ENCODE measurements around the gene ATOH8. TPM values are rescaled to one million over a fixed set of nuclear protein-coding genes. Genes with fewer than 3 reads are reported as not detected.
"Not testable (repeated sequence)": the region's sequence is repeated elsewhere in the genome, so short reads cannot be mapped to it uniquely, and the experiment has no call there.

The ATOH8 gene
- total RNA-seq, 2 experiments from 2014 or later = not detected

- intact Hi-C loops (cut with DNase I, micrococcal nuclease) = no loop called here
- POLR2A ChIA-PET = interaction anchor here (2.8 kb wide), 1 partner anchor 60 kb away, joined by 38 read pairs; the partner anchor contains the start of gene ST3GAL5
- CTCF ChIA-PET = interaction anchor here (1.6 to 6.3 kb wide), 4 partner anchors 60 to 250 kb away, joined by 5 to 94 read pairs (median 40); partner anchors contain the start of gene ST3GAL5
- no peak for TF ChIP-seq CTCF (IDR thresholded peaks at IDR 0.05)
- Histone ChIP-seq H3K36me3 (ENCODE audit: insufficient read depth, low read length) (no peaks in the 10 kb centered on the region), H3K4me3 (ENCODE audit: low read length) (no peak overlapping the region), H3K27me3 (ENCODE audit: control insufficient read depth in 1 of 2, insufficient read depth in 2 of 2, low read length in 2 of 2) (no peaks in the 10 kb centered on the region), H3K9me3 (ENCODE audit: control insufficient read depth in 1 of 2, insufficient read depth in 1 of 2, low read length in 2 of 2) (no peaks in the 10 kb centered on the region), H3K4me1 (ENCODE audit: insufficient read depth, low read length) (peaks cover 15% of the 10 kb centered on the region), H3K27ac (ENCODE audit: low read depth in 1 of 2, low read length in 2 of 2) (no peak overlapping the region)
- DNase-seq = no peak
- Mint-ChIP-seq H3K4me3 (no peak overlapping the region), H3K27me3 (peaks cover 3% of the 10 kb centered on the region), H3K36me3 (ENCODE audit: low read depth) (no peaks in the 10 kb centered on the region), H3K4me1 (ENCODE audit: low read depth) (peaks cover 29% of the 10 kb centered on the region), H3K9me3 (no peaks in the 10 kb centered on the region), H3K27ac (no peak overlapping the region)
- no peak for ATAC-seq (ENCODE audit: poor library complexity)
These were observed 74.9 kb downstream of the ATOH8 start for GRCh38 chr2:85828725-85829124.

DNA sequence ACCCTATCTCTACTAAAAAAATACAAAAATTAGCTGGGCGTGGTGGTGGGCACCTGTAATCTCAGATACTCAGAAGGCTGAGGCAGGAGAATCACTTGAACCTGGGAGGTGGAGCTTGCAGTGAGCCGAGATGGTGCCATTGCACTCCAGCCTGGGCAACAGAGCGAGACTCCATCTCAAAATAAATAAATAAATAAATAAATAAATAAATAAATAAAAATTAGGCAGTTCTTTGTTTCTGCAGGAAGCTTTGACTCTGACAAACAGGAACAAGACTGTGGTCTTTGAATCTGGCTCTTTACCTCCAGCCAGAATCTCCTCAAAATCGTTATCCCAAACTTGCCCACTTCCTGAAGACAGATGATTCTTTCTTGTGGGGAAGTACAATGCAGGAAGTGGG is 75.6 kb downstream of the ATOH8 start:
- H3K36me3 Mint-ChIP-seq (ENCODE audit: low read depth); ATAC-seq (ENCODE audit: poor library complexity); H3K4me3 ChIP-seq (ENCODE audit: low read length); intact Hi-C loops (cut with DNase I, micrococcal nuclease); H3K27ac ChIP-seq (ENCODE audit: low read depth in 1 of 2, low read length in 2 of 2); H3K9me3 Mint-ChIP-seq; H3K27ac Mint-ChIP-seq; H3K9me3 ChIP-seq (ENCODE audit: control insufficient read depth in 1 of 2, insufficient read depth in 1 of 2, low read length in 2 of 2); DNase-seq; H3K36me3 ChIP-seq (ENCODE audit: insufficient read depth, low read length); H3K4me3 Mint-ChIP-seq; H3K27me3 ChIP-seq (ENCODE audit: control insufficient read depth in 1 of 2, insufficient read depth in 2 of 2, low read length in 2 of 2); H3K27me3 Mint-ChIP-seq: not testable (repeated sequence)
- H3K4me1 Mint-ChIP-seq (ENCODE audit: low read depth) = peaks cover 29% of the 10 kb centered on the region
- H3K4me1 ChIP-seq (ENCODE audit: insufficient read depth, low read length) = peaks cover 15% of the 10 kb centered on the region
- CTCF ChIA-PET = interaction anchor here (1.0 to 6.3 kb wide), 3 partner anchors 59 to 250 kb away, joined by 3 to 94 read pairs (median 71); partner anchors contain the start of gene ST3GAL5
- POLR2A ChIA-PET = interaction anchor here (2.2 kb wide), 1 partner anchor 59 kb away, joined by 19 read pairs; the partner anchor contains the start of gene ST3GAL5

DNA sequence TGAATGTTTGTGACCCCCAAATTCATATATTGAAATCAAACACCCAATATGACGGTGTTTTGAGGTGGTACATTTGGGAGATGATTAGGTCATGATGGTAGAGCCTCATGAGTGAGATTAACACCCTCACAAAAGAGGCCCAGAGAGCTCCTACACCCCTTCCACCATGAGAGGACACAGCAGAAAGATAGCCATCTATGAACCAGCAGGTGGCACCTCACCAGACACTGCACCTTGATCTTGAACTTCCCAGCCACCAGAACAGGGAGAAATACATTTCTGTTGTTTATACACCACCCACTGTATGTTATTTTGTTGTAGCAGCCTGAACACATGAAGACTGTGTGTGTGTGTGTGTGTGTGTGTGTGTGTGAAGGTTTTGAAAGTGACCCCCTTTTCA is 76.9 kb downstream of the ATOH8 start:
- peak; percentile 36 for TF ChIP-seq CTCF (IDR thresholded peaks at IDR 0.05)
- no peaks in the 10 kb centered on the region for H3K36me3 ChIP-seq (ENCODE audit: insufficient read depth, low read length)
- H3K4me3 ChIP-seq (ENCODE audit: low read length) = no peak overlapping the region
- Mint-ChIP-seq H3K27ac (no peak overlapping the region), H3K4me1 (ENCODE audit: low read depth) (peaks cover 29% of the 10 kb centered on the region), H3K36me3 (ENCODE audit: low read depth) (no peaks in the 10 kb centered on the region), H3K27me3 (peaks cover 3% of the 10 kb centered on the region), H3K9me3 (no peaks in the 10 kb centered on the region), H3K4me3 (no peak overlapping the region)
- intact Hi-C loops (cut with DNase I, micrococcal nuclease) = loop anchor here in 1 of 2 experiments (2.0 kb wide), 1 partner anchor 56 kb away; no protein-coding TSS in a partner anchor
- no peaks in the 10 kb centered on the region for H3K9me3 ChIP-seq (ENCODE audit: control insufficient read depth in 1 of 2, insufficient read depth in 1 of 2, low read length in 2 of 2)
- ChIA-PET POLR2A (interaction anchor here (0.8 to 2.2 kb wide), 5 partner anchors 23 to 275 kb away, joined by 3 to 19 read pairs (median 3); partner anchors contain the start of genes POLR1A, PTCD3 and ST3GAL5), CTCF (interaction anchor here (0.6 to 6.3 kb wide), 3 partner anchors 58 to 252 kb away, joined by 3 to 94 read pairs (median 71); partner anchors contain the start of gene ST3GAL5)
- ATAC-seq (ENCODE audit: poor library complexity) (no peak), DNase-seq (peak in 3 of 14 experiments; percentile 50 to 57 (median 51))
- H3K27ac ChIP-seq (ENCODE audit: low read depth in 1 of 2, low read length in 2 of 2) = no peak overlapping the region
- no peaks in the 10 kb centered on the region for H3K27me3 ChIP-seq (ENCODE audit: control insufficient read depth in 1 of 2, insufficient read depth in 2 of 2, low read length in 2 of 2)
- peaks cover 15% of the 10 kb centered on the region for H3K4me1 ChIP-seq (ENCODE audit: insufficient read depth, low read length)
